GM23338 (cell line): ENCODE results near the gene FAM222A. TPM values are rescaled to one million over a fixed set of nuclear protein-coding genes. Genes with fewer than 3 reads are reported as not detected.

Source experiments
- ATAC-seq: fragments of 200-7000 bp; cut with Tn5 transposase; 3 replicates; pipeline ENCODE4 v1.9.1; 2020
- DNase-seq: peaks from one replicate; pipeline ENCODE4 v3.0.0-alpha.2; 2015; ENCODE audit warnings: low spot score
- H2AFZ ChIP-seq: fragments of 200-600 bp; sonication (generic); 2 replicates; pipeline ENCODE4 v1.8.0; 2016; ENCODE audit warnings: antibody characterized with exemption, mild to moderate bottlenecking, moderate library complexity
- H3F3A ChIP-seq: fragments of 200-600 bp; sonication (generic); replicated peaks from 2 replicates; pipeline ENCODE4 v1.8.0; 2017; ENCODE audit warnings: antibody characterized with exemption, mixed run types, low read depth
- H3K27ac ChIP-seq: fragments of 200-600 bp; sonication (generic); 2 replicates; pipeline ENCODE4 v1.6.1; 2016; ENCODE audit warnings: low read depth
- H3K27me3 ChIP-seq: fragments of 200-600 bp; sonication (generic); 2 replicates; pipeline ENCODE4 v1.8.0; 2016; ENCODE audit warnings: mild to moderate bottlenecking, mixed run types, moderate library complexity; ENCODE audit not compliant: insufficient read depth
- H3K36me3 ChIP-seq: fragments of 200-600 bp; sonication (generic); 2 replicates; pipeline ENCODE4 v1.8.0; 2016; ENCODE audit warnings: mild to moderate bottlenecking; ENCODE audit not compliant: insufficient read depth
- H3K4me1 ChIP-seq: fragments of 200-600 bp; sonication (generic); 2 replicates; pipeline ENCODE4 v1.8.0; 2016; ENCODE audit warnings: mild to moderate bottlenecking, moderate library complexity; ENCODE audit not compliant: insufficient read depth
- H3K4me2 ChIP-seq: fragments of 200-600 bp; sonication (generic); 2 replicates; pipeline ENCODE4 v1.7.1; 2017; ENCODE audit warnings: mixed run types
- H3K4me3 ChIP-seq: fragments of 200-600 bp; sonication (generic); 2 replicates; pipeline ENCODE4 v1.6.1; 2016; ENCODE audit warnings: mixed run types
- H3K79me2 ChIP-seq: fragments of 200-600 bp; sonication (generic); replicated peaks from 2 replicates; pipeline ENCODE4 v1.8.0; 2017; ENCODE audit warnings: mild to moderate bottlenecking; ENCODE audit not compliant: insufficient read depth
- H3K9me2 ChIP-seq: fragments of 200-600 bp; sonication (generic); 2 replicates; pipeline ENCODE4 v1.8.0; 2017; ENCODE audit not compliant: insufficient read depth
- H4K20me1 ChIP-seq: fragments of 200-600 bp; sonication (generic); replicated peaks from 2 replicates; pipeline ENCODE4 v1.8.0; 2017; ENCODE audit warnings: mild to moderate bottlenecking; ENCODE audit not compliant: insufficient read depth
- H3K27ac Mint-ChIP-seq: 2 replicates; pipeline ENCODE4 v1.8.0; 2020; ENCODE audit warnings: inconsistent platforms, mild to moderate bottlenecking, moderate library complexity, mixed read lengths
- H3K27me3 Mint-ChIP-seq: 3 replicates; pipeline ENCODE4 v1.8.0; 2022; ENCODE audit warnings: low read depth, mild to moderate bottlenecking, moderate library complexity, mixed read lengths, inconsistent platforms; ENCODE audit not compliant: insufficient read depth, poor library complexity
- H3K36me3 Mint-ChIP-seq: 3 replicates; pipeline ENCODE4 v1.8.0; 2021; ENCODE audit warnings: low read depth, mild to moderate bottlenecking, inconsistent platforms, moderate library complexity, mixed read lengths
- H3K4me1 Mint-ChIP-seq: 3 replicates; pipeline ENCODE4 v1.8.0; 2020; ENCODE audit warnings: mild to moderate bottlenecking, inconsistent platforms, mixed read lengths
- H3K4me3 Mint-ChIP-seq: 3 replicates; pipeline ENCODE4 v1.8.0; 2021; ENCODE audit warnings: moderate library complexity, mild to moderate bottlenecking, inconsistent platforms, mixed read lengths
- H3K9me3 Mint-ChIP-seq: 3 replicates; pipeline ENCODE4 v1.8.0; 2020; ENCODE audit warnings: moderate library complexity, mild to moderate bottlenecking, inconsistent platforms, mixed read lengths
- EZH2phosphoT487 ChIP-seq: fragments of 200-600 bp; sonication (generic); IDR thresholded peaks from one replicate; pipeline ENCODE4 v1.8.1; 2018; ENCODE audit warnings: antibody characterized with exemption; ENCODE audit not compliant: unreplicated experiment
- NANOG ChIP-seq: IDR thresholded peaks from 2 replicates; pipeline ENCODE4 v1.6.1; 2016; ENCODE audit warnings: antibody characterized with exemption, borderline replicate concordance
- STAT1 ChIP-seq: IDR thresholded peaks from one replicate; pipeline ENCODE4 v1.6.1; 2016; ENCODE audit warnings: antibody characterized with exemption; ENCODE audit not compliant: unreplicated experiment
- ZNF114 ChIP-seq: fragments of 250-450 bp; sonication (Bioruptor Pico); IDR thresholded peaks from 2 replicates; pipeline ENCODE4 v1.5.0; 2020; ENCODE audit warnings: mild to moderate bottlenecking, moderate library complexity
- ZNF331 ChIP-seq: fragments of 250-450 bp; sonication (Bioruptor Pico); IDR thresholded peaks from 2 replicates; pipeline ENCODE4 v1.5.0; 2020; ENCODE audit warnings: low read depth, mild to moderate bottlenecking, moderate library complexity
- polyA plus RNA-seq: library from polyadenylated mRNA; unstranded; fragments of >200 nt; fragmentation: Nextera tagmentation; extraction: Ambion mirVana; gene quantifications from 2 replicates; pipeline ENCODE4 v1.2.1, GENCODE V29; 2016
- total RNA-seq: library from RNA; depleted of rRNA; stranded (reverse); fragments of >200 nt; shearing (Covaris generic); gene quantifications from 2 replicates; pipeline ENCODE4 v1.2.3, GENCODE V29; 2014
- TF ChIP-seq, protein P1 (sequence below): IDR thresholded peaks from one replicate; pipeline ENCODE4 v1.6.1; 2018; ENCODE audit warnings: antibody characterized with exemption; ENCODE audit not compliant: unreplicated experiment
- TF ChIP-seq, protein P2 (sequence below): fragments of 250-450 bp; sonication (Bioruptor Pico); IDR thresholded peaks from 2 replicates; pipeline ENCODE4 v1.5.0; 2020; ENCODE audit warnings: mild to moderate bottlenecking, moderate library complexity
- TF ChIP-seq, protein P3 (sequence below): IDR thresholded peaks from 2 replicates; pipeline ENCODE4 v1.6.1; 2016; ENCODE audit warnings: antibody characterized with exemption

Gene FAM222A
- total and polyA plus RNA-seq, 2 experiments from 2014 or later: 0.78 to 2.1 TPM

DNA sequence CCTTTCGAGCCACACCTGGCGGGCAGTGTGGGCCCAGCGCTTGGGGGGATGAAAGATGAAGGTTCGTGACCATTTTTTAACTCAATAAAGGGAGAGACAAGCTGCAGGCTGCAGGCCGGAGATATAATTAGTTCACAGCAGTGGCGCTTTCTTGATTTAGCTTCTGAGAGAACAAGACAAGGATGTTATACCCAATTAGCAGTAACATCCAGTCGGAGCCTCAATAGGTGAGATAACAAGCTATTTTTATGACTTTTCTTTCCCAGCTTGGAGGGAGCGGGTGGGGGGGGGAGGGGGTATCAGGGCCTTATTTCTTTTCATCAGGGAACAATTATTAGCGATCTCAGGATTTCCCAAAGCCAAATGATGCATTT, 9.1 kb downstream of the FAM222A start:
- no peak for DNase-seq

More for the DNA sequence above, 9.1 kb downstream of the FAM222A start:
- H3K9me3 Mint-ChIP-seq: no peaks in the 10 kb centered on the region
- Histone ChIP-seq H3K27me3 (peaks cover 13% of the 10 kb centered on the region), H3F3A (peaks cover 6% of the 10 kb centered on the region; the same call in 1 of the 2 replicates), H3K9me2 (no peaks in the 10 kb centered on the region), H4K20me1 (no peaks in the 10 kb centered on the region), H3K27ac (no peak overlapping the region), H2AFZ (no peak overlapping the region), H3K79me2 (no peaks in the 10 kb centered on the region), H3K4me3 (no peak overlapping the region), H3K4me1 (peaks cover 13% of the 10 kb centered on the region; the same call in 1 of the 2 replicates), H3K4me2 (no peak overlapping the region), H3K36me3 (no peaks in the 10 kb centered on the region)
- H3K4me1 Mint-ChIP-seq: peaks cover 27% of the 10 kb centered on the region
- peaks cover 15% of the 10 kb centered on the region for H3K27me3 Mint-ChIP-seq
- H3K4me3 Mint-ChIP-seq: no peak overlapping the region
- H3K27ac Mint-ChIP-seq: no peak overlapping the region
- no peaks in the 10 kb centered on the region for H3K36me3 Mint-ChIP-seq
- ATAC-seq: no peak
- TF ChIP-seq ZNF331 (CRISPR knock-in tag) (no peak), ZNF114 (CRISPR knock-in tag) (no peak), EZH2phosphoT487 (no peak), NANOG (no peak), STAT1 (no peak)
- TF ChIP-seq, protein P1, sequence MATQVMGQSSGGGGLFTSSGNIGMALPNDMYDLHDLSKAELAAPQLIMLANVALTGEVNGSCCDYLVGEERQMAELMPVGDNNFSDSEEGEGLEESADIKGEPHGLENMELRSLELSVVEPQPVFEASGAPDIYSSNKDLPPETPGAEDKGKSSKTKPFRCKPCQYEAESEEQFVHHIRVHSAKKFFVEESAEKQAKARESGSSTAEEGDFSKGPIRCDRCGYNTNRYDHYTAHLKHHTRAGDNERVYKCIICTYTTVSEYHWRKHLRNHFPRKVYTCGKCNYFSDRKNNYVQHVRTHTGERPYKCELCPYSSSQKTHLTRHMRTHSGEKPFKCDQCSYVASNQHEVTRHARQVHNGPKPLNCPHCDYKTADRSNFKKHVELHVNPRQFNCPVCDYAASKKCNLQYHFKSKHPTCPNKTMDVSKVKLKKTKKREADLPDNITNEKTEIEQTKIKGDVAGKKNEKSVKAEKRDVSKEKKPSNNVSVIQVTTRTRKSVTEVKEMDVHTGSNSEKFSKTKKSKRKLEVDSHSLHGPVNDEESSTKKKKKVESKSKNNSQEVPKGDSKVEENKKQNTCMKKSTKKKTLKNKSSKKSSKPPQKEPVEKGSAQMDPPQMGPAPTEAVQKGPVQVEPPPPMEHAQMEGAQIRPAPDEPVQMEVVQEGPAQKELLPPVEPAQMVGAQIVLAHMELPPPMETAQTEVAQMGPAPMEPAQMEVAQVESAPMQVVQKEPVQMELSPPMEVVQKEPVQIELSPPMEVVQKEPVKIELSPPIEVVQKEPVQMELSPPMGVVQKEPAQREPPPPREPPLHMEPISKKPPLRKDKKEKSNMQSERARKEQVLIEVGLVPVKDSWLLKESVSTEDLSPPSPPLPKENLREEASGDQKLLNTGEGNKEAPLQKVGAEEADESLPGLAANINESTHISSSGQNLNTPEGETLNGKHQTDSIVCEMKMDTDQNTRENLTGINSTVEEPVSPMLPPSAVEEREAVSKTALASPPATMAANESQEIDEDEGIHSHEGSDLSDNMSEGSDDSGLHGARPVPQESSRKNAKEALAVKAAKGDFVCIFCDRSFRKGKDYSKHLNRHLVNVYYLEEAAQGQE: no peak
- TF ChIP-seq, protein P2, sequence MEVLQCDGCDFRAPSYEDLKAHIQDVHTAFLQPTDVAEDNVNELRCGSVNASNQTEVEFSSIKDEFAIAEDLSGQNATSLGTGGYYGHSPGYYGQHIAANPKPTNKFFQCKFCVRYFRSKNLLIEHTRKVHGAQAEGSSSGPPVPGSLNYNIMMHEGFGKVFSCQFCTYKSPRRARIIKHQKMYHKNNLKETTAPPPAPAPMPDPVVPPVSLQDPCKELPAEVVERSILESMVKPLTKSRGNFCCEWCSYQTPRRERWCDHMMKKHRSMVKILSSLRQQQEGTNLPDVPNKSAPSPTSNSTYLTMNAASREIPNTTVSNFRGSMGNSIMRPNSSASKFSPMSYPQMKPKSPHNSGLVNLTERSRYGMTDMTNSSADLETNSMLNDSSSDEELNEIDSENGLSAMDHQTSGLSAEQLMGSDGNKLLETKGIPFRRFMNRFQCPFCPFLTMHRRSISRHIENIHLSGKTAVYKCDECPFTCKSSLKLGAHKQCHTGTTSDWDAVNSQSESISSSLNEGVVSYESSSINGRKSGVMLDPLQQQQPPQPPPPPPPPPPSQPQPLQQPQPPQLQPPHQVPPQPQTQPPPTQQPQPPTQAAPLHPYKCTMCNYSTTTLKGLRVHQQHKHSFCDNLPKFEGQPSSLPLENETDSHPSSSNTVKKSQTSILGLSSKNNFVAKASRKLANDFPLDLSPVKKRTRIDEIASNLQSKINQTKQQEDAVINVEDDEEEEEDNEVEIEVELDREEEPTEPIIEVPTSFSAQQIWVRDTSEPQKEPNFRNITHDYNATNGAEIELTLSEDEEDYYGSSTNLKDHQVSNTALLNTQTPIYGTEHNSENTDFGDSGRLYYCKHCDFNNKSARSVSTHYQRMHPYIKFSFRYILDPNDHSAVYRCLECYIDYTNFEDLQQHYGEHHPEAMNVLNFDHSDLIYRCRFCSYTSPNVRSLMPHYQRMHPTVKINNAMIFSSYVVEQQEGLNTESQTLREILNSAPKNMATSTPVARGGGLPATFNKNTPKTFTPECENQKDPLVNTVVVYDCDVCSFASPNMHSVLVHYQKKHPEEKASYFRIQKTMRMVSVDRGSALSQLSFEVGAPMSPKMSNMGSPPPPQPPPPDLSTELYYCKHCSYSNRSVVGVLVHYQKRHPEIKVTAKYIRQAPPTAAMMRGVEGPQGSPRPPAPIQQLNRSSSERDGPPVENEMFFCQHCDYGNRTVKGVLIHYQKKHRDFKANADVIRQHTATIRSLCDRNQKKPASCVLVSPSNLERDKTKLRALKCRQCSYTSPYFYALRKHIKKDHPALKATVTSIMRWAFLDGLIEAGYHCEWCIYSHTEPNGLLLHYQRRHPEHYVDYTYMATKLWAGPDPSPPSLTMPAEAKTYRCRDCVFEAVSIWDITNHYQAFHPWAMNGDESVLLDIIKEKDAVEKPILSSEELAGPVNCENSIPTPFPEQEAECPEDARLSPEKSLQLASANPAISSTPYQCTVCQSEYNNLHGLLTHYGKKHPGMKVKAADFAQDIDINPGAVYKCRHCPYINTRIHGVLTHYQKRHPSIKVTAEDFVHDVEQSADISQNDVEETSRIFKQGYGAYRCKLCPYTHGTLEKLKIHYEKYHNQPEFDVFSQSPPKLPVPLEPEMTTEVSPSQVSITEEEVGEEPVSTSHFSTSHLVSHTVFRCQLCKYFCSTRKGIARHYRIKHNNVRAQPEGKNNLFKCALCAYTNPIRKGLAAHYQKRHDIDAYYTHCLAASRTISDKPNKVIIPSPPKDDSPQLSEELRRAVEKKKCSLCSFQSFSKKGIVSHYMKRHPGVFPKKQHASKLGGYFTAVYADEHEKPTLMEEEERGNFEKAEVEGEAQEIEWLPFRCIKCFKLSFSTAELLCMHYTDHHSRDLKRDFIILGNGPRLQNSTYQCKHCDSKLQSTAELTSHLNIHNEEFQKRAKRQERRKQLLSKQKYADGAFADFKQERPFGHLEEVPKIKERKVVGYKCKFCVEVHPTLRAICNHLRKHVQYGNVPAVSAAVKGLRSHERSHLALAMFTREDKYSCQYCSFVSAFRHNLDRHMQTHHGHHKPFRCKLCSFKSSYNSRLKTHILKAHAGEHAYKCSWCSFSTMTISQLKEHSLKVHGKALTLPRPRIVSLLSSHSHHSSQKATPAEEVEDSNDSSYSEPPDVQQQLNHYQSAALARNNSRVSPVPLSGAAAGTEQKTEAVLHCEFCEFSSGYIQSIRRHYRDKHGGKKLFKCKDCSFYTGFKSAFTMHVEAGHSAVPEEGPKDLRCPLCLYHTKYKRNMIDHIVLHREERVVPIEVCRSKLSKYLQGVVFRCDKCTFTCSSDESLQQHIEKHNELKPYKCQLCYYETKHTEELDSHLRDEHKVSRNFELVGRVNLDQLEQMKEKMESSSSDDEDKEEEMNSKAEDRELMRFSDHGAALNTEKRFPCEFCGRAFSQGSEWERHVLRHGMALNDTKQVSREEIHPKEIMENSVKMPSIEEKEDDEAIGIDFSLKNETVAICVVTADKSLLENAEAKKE: no peak
- TF ChIP-seq, protein P3, sequence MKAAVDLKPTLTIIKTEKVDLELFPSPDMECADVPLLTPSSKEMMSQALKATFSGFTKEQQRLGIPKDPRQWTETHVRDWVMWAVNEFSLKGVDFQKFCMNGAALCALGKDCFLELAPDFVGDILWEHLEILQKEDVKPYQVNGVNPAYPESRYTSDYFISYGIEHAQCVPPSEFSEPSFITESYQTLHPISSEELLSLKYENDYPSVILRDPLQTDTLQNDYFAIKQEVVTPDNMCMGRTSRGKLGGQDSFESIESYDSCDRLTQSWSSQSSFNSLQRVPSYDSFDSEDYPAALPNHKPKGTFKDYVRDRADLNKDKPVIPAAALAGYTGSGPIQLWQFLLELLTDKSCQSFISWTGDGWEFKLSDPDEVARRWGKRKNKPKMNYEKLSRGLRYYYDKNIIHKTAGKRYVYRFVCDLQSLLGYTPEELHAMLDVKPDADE: no peak
